ENCODE measurements around the gene GNPAT. TPM values are rescaled to one million over a fixed set of nuclear protein-coding genes. Genes with fewer than 3 reads are reported as not detected.

Gene GNPAT
- total RNA-seq, 1 experiment from 2014 or later: 42.8 TPM

- ChIA-PET POLR2A (no interaction called here), RAD21 (ENCODE audit: low non-redundant PET in 1 of 2, low total read pairs in 2 of 2, uncharacterized antibody in 2 of 2, unreplicated experiment in 2 of 2) (no interaction called here), CTCF (no interaction called here)
- Histone ChIP-seq H3K27ac (ENCODE audit: low read depth, low read length) (no peak overlapping the region), H3K9me2 (ENCODE audit: insufficient read depth) (no peaks in the 10 kb centered on the region), H3K36me3 (ENCODE audit: control insufficient read depth in 1 of 2, insufficient read depth in 2 of 2, low read length in 2 of 2) (peaks cover 11 to 13% of the 10 kb centered on the region in 2 experiments), H4K20me1 (ENCODE audit: insufficient read depth) (no peaks in the 10 kb centered on the region), H2AFZ (ENCODE audit: low read depth, low read length, poor library complexity, severe bottlenecking) (no peak overlapping the region), H3K4me1 (ENCODE audit: control insufficient read depth in 1 of 2, insufficient read depth in 2 of 2, low read length in 2 of 2) (peaks cover 32 to 46% of the 10 kb centered on the region in 2 experiments), H3K4me2 (ENCODE audit: low read length) (no peak overlapping the region), H3K4me3 (replicated peaks in 1 of 2; ENCODE audit: low read depth in 1 of 2, low read length in 2 of 2) (no peak overlapping the region), H3K27me3 (ENCODE audit: insufficient read depth, low read length) (no peaks in the 10 kb centered on the region), H3K9ac (ENCODE audit: low read length) (no peak overlapping the region), H3K79me2 (ENCODE audit: insufficient read depth, low read length) (peaks cover 41% of the 10 kb centered on the region), H3K9me3 (ENCODE audit: control insufficient read depth in 1 of 2, insufficient read depth in 1 of 2, low read depth in 1 of 2, low read length in 2 of 2) (no peaks in the 10 kb centered on the region)
- no TSS peak for BruUV-seq (replicated peaks)
- ATAC-seq: no peak
- TF ChIP-seq ZFX (IDR thresholded peaks at IDR 0.05): no peak
- peak; percentile 7; the same call in 1 of the 2 replicates for TF ChIP-seq RAD21 (IDR thresholded peaks at IDR 0.05; ENCODE audit: low read depth)
- TF ChIP-seq ATF3 (IDR thresholded peaks at IDR 0.05): no peak
- no peak for TF ChIP-seq SP1 (IDR thresholded peaks at IDR 0.05; ENCODE audit: low read depth)
- no peak for DNase-seq (ENCODE audit: low read depth, low spot score)
- intact Hi-C loops (cut with micrococcal nuclease): no loop called here
Observed at GRCh38 chr1:231236938-231237337, 4.1 kb upstream of the GNPAT start.

GRCh38 chr1:231238298-231238697, 2.7 kb upstream of the GNPAT start:
- Histone ChIP-seq H3K79me2 (ENCODE audit: insufficient read depth, low read length) (peaks cover 41% of the 10 kb centered on the region), H3K4me3 (replicated peaks in 1 of 2; ENCODE audit: low read depth in 1 of 2, low read length in 2 of 2) (no peak overlapping the region), H4K20me1 (ENCODE audit: insufficient read depth) (no peaks in the 10 kb centered on the region), H3K4me1 (ENCODE audit: control insufficient read depth in 1 of 2, insufficient read depth in 2 of 2, low read length in 2 of 2) (peaks cover 39 to 40% of the 10 kb centered on the region in 2 experiments), H3K27me3 (ENCODE audit: insufficient read depth, low read length) (no peaks in the 10 kb centered on the region), H3K9me2 (ENCODE audit: insufficient read depth) (no peaks in the 10 kb centered on the region), H3K36me3 (ENCODE audit: control insufficient read depth in 1 of 2, insufficient read depth in 2 of 2, low read length in 2 of 2) (peaks cover 11 to 13% of the 10 kb centered on the region in 2 experiments), H2AFZ (ENCODE audit: low read depth, low read length, poor library complexity, severe bottlenecking) (no peak overlapping the region), H3K9me3 (ENCODE audit: control insufficient read depth in 1 of 2, insufficient read depth in 1 of 2, low read depth in 1 of 2, low read length in 2 of 2) (no peaks in the 10 kb centered on the region), H3K9ac (ENCODE audit: low read length) (no peak overlapping the region), H3K27ac (ENCODE audit: low read depth, low read length) (no peak overlapping the region), H3K4me2 (ENCODE audit: low read length) (no peak overlapping the region)
- ChIA-PET RAD21 (ENCODE audit: low non-redundant PET in 1 of 2, low total read pairs in 2 of 2, uncharacterized antibody in 2 of 2, unreplicated experiment in 2 of 2) (no interaction called here), CTCF (no interaction called here), POLR2A (no interaction called here)
- no TSS peak for BruUV-seq (replicated peaks)
- no peak for ATAC-seq
- TF ChIP-seq SP1 (IDR thresholded peaks at IDR 0.05; ENCODE audit: low read depth): no peak
- TF ChIP-seq CEBPB (IDR thresholded peaks at IDR 0.05; ENCODE audit: low read depth): no peak
- no peak for TF ChIP-seq EZH2 (IDR thresholded peaks at IDR 0.05)
- no peak for DNase-seq (ENCODE audit: low read depth, low spot score)
- intact Hi-C loops (cut with micrococcal nuclease): no loop called here
